Thymus (tissue), 11 donors: Measurements from ENCODE around the gene NARF. TPM values are rescaled to one million over a fixed set of nuclear protein-coding genes. Genes with fewer than 3 reads are reported as not detected.

Experiments used
- DNase-seq, 9 donors: peaks; one replicate each; pipeline ENCODE4 v3.0.0-alpha.2; 2013; ENCODE audit warnings: low spot score in 9 of 9, low read depth in 6 of 9, missing footprints in 1 of 9
- H3K27ac ChIP-seq, 2 donors: one replicate each; pipeline ENCODE4 v1.5.1; 2013; ENCODE audit warnings: control low read depth in 1 of 2, low read depth in 1 of 2, low read length in 1 of 2, mild to moderate bottlenecking in 1 of 2, moderate library complexity in 1 of 2
- H3K27me3 ChIP-seq, 2 donors: one replicate each; pipeline ENCODE4 v1.5.1; 2013; ENCODE audit warnings: low read length in 1 of 2; ENCODE audit not compliant: control insufficient read depth in 2 of 2, insufficient read depth in 1 of 2
- H3K36me3 ChIP-seq, 2 donors: one replicate each; pipeline ENCODE4 v1.5.1; 2013; ENCODE audit warnings: low read length in 1 of 2, mild to moderate bottlenecking in 1 of 2, moderate library complexity in 1 of 2; ENCODE audit not compliant: control insufficient read depth in 2 of 2, insufficient read depth in 2 of 2
- H3K4me1 ChIP-seq, 2 donors: one replicate each; pipeline ENCODE4 v1.5.1; 2013; ENCODE audit warnings: low read length in 2 of 2; ENCODE audit not compliant: control insufficient read depth in 2 of 2, insufficient read depth in 2 of 2
- H3K4me3 ChIP-seq, 2 donors: one replicate each; pipeline ENCODE4 v1.5.1; 2013; ENCODE audit warnings: low read length in 2 of 2, control low read depth in 1 of 2, mild to moderate bottlenecking in 1 of 2
- H3K9me3 ChIP-seq, 2 donors: one replicate each; pipeline ENCODE4 v1.5.1; 2013; ENCODE audit warnings: low read length in 1 of 2, mild to moderate bottlenecking in 1 of 2; ENCODE audit not compliant: control insufficient read depth in 2 of 2, insufficient read depth in 1 of 2
- WGBS: extraction: QIAGEN DNeasy Blood & Tissue Kit; methylation state at CpG from one replicate; pipeline ENCODE4 v1.1.7; 2013; 5-methylcytosine and 5-hydroxymethylcytosine counted together
- polyA plus RNA-seq: library from polyadenylated mRNA; stranded (reverse); fragments of 200-250 nt; gene quantifications from one replicate; pipeline ENCODE4 v1.2.3, GENCODE V29; 2013
- total RNA-seq: library from RNA; stranded (reverse); fragments of 120-200 nt; gene quantifications from one replicate; pipeline ENCODE4 v1.2.4, GENCODE V29; 2013
- donor health status: healthy.

NARF gene
- total and polyA plus RNA-seq, 2 donors: 60.0 to 137 TPM

GRCh38 chr17:82437325-82437668, 21.2 kb upstream of the NARF start:
- H3K27ac ChIP-seq: no peak overlapping the region
- 98% methylated on average over 18 of the region's 18 CpGs for WGBS
- H3K27me3 ChIP-seq: no peaks in the 10 kb centered on the region
- H3K9me3 ChIP-seq: peaks cover 1 to 12% of the 10 kb centered on the region in 2 donors
- H3K4me1 ChIP-seq: no peaks in the 10 kb centered on the region
- H3K36me3 ChIP-seq: peaks cover 33 to 37% of the 10 kb centered on the region in 2 donors
- DNase-seq: no peak
- H3K4me3 ChIP-seq: no peak overlapping the region

DNA sequence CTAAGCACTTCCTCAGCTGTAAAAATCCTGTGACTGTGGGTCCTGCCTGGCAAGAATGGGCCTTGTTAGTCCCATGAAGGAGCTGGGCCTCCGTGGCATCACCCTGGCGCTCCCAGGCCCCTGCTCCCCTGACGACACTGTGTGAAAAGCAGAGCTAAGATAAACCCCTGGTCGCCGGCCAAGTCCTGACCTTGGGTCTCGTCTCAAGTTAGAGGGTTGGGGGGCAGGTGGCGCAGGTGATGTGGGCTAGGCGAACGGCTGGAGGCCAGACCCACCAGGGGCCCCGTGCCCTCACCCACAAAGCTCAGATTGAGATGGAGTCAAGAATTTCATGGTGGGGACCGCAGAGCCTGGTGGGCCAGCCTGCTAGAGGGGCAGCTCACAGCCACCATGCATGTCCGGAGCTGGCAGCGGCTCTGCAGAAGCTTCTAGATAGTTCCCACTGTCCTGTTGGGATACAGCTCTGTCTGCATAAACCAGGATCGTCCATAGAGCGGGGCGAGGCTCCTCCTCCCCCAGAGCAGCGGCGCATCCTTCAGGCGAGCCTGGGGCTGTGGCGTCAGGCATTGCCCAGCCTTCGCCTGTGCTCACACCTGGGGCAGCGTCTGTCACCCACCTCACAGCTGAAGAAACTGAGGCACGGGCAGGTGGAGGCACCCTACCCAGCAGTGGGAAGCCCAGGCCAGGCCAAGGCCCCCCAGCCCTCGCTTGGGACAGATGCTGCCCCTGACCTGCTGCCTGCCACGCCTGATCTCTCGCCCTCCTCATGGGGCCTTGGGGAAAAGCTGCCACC, 19.9 kb upstream of the NARF start:
- H3K4me3 ChIP-seq: no peak overlapping the region
- H3K9me3 ChIP-seq: peaks cover 1 to 12% of the 10 kb centered on the region in 2 donors
- WGBS: 97% methylated on average over 26 of the region's 26 CpGs
- no peaks in the 10 kb centered on the region for H3K27me3 ChIP-seq
- H3K36me3 ChIP-seq: peaks cover 40 to 50% of the 10 kb centered on the region in 2 donors
- H3K4me1 ChIP-seq: no peaks in the 10 kb centered on the region
- no peak overlapping the region for H3K27ac ChIP-seq
- no peak for DNase-seq

DNA sequence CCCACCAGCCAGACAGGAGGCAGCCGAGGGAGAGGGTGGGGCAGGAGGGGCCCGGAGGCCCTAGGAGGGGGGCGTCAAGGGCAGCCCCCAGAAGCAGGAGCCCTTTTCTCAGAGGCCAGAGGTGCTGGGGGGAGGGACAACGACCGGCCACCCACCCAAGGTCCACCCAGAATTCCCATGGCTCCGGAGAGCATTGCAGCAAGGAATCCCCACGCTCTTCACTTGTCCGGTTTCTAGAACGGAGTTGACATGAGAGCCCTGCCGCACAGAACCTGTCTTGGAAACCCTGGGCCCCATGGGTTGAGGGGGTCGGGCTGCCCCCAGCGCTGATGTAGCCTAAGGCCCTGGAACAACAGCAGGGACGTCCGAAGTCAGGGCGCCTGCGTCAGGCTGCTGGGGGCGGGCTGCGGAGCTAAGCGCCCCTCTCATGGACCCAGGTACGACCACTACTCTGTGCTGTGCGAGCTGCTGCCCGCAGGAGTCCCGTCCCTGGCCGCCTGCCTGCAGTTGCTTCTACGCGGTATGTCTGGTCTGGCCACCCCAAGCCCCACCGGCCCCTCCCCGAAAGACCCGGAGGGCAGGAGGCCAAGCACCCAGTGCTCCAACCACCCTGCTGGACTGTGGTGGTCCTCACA, 19.2 kb upstream of the NARF start:
- no peaks in the 10 kb centered on the region for H3K4me1 ChIP-seq
- no peak for DNase-seq
- peaks cover 1 to 12% of the 10 kb centered on the region in 2 donors for H3K9me3 ChIP-seq
- no peaks in the 10 kb centered on the region for H3K27me3 ChIP-seq
- WGBS: 94% methylated on average over 29 of the region's 29 CpGs
- H3K36me3 ChIP-seq: peaks cover 44 to 57% of the 10 kb centered on the region in 2 donors
- no peak overlapping the region for H3K4me3 ChIP-seq
- H3K27ac ChIP-seq: no peak overlapping the region

DNA sequence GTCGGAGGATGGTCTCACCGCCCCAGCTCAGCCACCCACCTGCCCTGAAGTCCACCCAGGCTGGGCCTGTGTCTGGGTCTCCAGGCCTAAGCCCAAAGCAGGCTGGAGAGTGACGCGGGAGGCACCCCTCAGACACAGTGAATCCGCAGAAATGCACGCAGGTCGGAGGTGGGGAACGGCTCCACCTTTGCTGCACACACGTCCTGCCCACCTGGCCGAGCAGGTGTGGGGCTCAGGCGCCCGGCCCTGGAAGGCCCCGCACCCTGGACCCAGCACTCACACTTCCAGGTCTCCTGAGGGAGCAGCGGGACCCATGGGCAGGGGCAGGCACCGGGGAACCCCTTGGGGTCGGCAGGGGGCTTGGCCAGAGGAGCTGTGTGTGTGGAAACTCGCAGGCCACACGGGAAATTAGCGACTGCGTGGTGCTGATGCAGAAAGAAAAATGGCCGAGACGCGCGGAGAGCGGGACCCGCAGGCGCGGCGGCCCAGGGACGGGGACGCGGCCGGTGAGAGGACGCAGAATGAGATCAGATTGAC, 18.6 kb upstream of the NARF start:
- H3K4me1 ChIP-seq: no peaks in the 10 kb centered on the region
- 98% methylated on average over 34 of the region's 34 CpGs for WGBS
- H3K4me3 ChIP-seq: no peak overlapping the region
- no peaks in the 10 kb centered on the region for H3K27me3 ChIP-seq
- peaks cover 50 to 63% of the 10 kb centered on the region in 2 donors for H3K36me3 ChIP-seq
- no peak overlapping the region for H3K27ac ChIP-seq
- peaks cover 1 to 12% of the 10 kb centered on the region in 2 donors for H3K9me3 ChIP-seq
- DNase-seq: no peak

- peaks cover 56 to 66% of the 10 kb centered on the region in 2 donors for H3K36me3 ChIP-seq
- H3K27me3 ChIP-seq: no peaks in the 10 kb centered on the region
- 82% methylated on average over 22 of the region's 22 CpGs for WGBS
- no peak overlapping the region for H3K27ac ChIP-seq
- no peak for DNase-seq
- H3K4me1 ChIP-seq: no peaks in the 10 kb centered on the region
- H3K4me3 ChIP-seq: no peak overlapping the region
- peaks cover 1 to 12% of the 10 kb centered on the region in 2 donors for H3K9me3 ChIP-seq
These were observed 18.0 kb upstream of the NARF start for GRCh38 chr17:82440469-82440981.

DNA sequence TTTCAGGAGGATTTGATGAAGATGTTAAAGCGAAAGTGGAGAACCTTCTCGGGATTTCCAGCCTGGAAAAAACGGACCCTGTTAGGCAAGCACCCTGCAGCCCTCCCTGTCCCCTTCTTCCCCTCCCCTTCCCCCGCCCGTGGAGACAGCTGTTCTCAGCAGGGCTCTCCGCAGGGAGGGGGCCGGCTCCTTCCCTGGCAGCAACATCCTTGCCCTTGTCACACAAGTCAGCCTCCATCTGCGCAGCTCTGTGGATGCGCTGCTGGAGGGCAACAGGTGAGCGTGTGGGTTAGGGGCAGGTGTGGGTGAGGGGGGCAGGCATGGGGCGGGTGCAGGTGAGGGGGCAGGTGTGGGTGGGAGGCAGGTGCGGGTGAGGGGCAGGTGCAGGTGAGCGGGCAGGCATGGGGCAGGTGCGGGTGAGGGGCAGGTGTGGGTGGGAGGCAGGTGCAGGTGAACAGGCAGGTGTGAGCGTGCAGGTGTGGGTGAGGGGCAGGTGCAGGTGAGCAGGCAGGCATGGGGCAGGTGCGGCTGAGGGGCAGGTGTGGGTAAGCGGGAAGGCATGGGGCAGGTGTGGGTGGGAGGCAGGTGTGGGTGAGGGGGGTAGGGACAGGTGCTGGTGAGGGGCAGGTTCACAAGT, 17.4 kb upstream of the NARF start:
- Histone ChIP-seq H3K9me3 (peaks cover 1 to 12% of the 10 kb centered on the region in 2 donors), H3K4me1 (no peaks in the 10 kb centered on the region), H3K4me3 (no peak overlapping the region), H3K27me3 (no peaks in the 10 kb centered on the region), H3K27ac (no peak overlapping the region), H3K36me3 (peaks cover 56 to 66% of the 10 kb centered on the region in 2 donors)
- WGBS: 94% methylated on average over 17 of the region's 17 CpGs
- DNase-seq: no peak

- peaks cover 62 to 66% of the 10 kb centered on the region in 2 donors for H3K36me3 ChIP-seq
- no peak overlapping the region for H3K27ac ChIP-seq
- peaks cover 1 to 12% of the 10 kb centered on the region in 2 donors for H3K9me3 ChIP-seq
- H3K27me3 ChIP-seq: no peaks in the 10 kb centered on the region
- WGBS: 95% methylated on average over 27 of the region's 27 CpGs
- H3K4me3 ChIP-seq: no peak overlapping the region
- H3K4me1 ChIP-seq: no peaks in the 10 kb centered on the region
- DNase-seq: no peak
These were observed 16.7 kb upstream of the NARF start for GRCh38 chr17:82441691-82442487.

- Histone ChIP-seq H3K4me3 (no peak overlapping the region), H3K27me3 (no peaks in the 10 kb centered on the region), H3K9me3 (peaks cover 1 to 12% of the 10 kb centered on the region in 2 donors), H3K36me3 (peaks cover 67 to 69% of the 10 kb centered on the region in 2 donors), H3K4me1 (no peaks in the 10 kb centered on the region), H3K27ac (no peak overlapping the region)
- DNase-seq: no peak
- 96% methylated on average over 28 of the region's 28 CpGs for WGBS
These were observed 15.7 kb upstream of the NARF start for GRCh38 chr17:82442643-82443464.
